NOMO-1 (cell line): Measurements from ENCODE around the gene GHDC.
"Not testable (repeated sequence)": the region's sequence is repeated elsewhere in the genome, so short reads cannot be mapped to it uniquely, and the experiment has no call there.

ENCODE experiments used
- DNase-seq, 2 experiments: peaks; one replicate each; lab custom pipeline; 2025; ENCODE audit not compliant: unreplicated experiment in 2 of 2; lab: John Stamatoyannopoulos, UW

The GHDC gene

GRCh38 chr17:42193969-42194899 is at the start of gene GHDC:
Gene GHDC, minus strand, starts transcription at chr17:42194494. Its CDS starts 913 bp downstream, at chr17:42193581.
- DNase-seq, result peak; percentile 84 to 94

- no peak for DNase-seq
These were observed 49.2 kb upstream of the GHDC start for GRCh38 chr17:42243493-42243982.

- DNase-seq, result no peak
These were observed 47.6 kb upstream of the GHDC start for GRCh38 chr17:42241871-42242270.

- not testable (repeated sequence) for DNase-seq
These were observed 46.6 kb upstream of the GHDC start for GRCh38 chr17:42240863-42241262.

GRCh38 chr17:42240201-42240600 is 45.9 kb upstream of the GHDC start:
- no peak for DNase-seq

- not testable (repeated sequence) for DNase-seq
These were observed 45.3 kb upstream of the GHDC start for GRCh38 chr17:42239576-42239975.

GRCh38 chr17:42236760-42237159 is 42.5 kb upstream of the GHDC start:
- no peak for DNase-seq

- peak in 1 of 2 experiments; percentile 49 for DNase-seq
These were observed 39.7 kb upstream of the GHDC start for GRCh38 chr17:42233994-42234393.

GRCh38 chr17:42233156-42233555 is 38.9 kb upstream of the GHDC start:
- DNase-seq, result no peak

- DNase-seq, result no peak
These were observed 35.9 kb upstream of the GHDC start for GRCh38 chr17:42230225-42230624.

GRCh38 chr17:42227849-42228700 is 33.8 kb upstream of the GHDC start:
- DNase-seq, result no peak

GRCh38 chr17:42225646-42226045 is 31.4 kb upstream of the GHDC start:
- DNase-seq, result peak in 1 of 2 experiments; percentile 3

GRCh38 chr17:42224651-42225050 is 30.4 kb upstream of the GHDC start:
- no peak for DNase-seq

- DNase-seq, result peak; percentile 53 to 62
These were observed 27.8 kb upstream of the GHDC start for GRCh38 chr17:42221886-42222745.

- DNase-seq, result not testable (repeated sequence)
These were observed 25.0 kb upstream of the GHDC start for GRCh38 chr17:42219280-42219679.

- no peak for DNase-seq
These were observed 19.9 kb upstream of the GHDC start for GRCh38 chr17:42214156-42214555.

GRCh38 chr17:42212382-42212781 is 18.1 kb upstream of the GHDC start:
- DNase-seq, result no peak

- DNase-seq, result not testable (repeated sequence)
These were observed 17.6 kb upstream of the GHDC start for GRCh38 chr17:42211921-42212341.

GRCh38 chr17:42210046-42210445 is 15.8 kb upstream of the GHDC start:
- no peak for DNase-seq

- peak; percentile 44 to 86 for DNase-seq
These were observed 11.9 kb upstream of the GHDC start for GRCh38 chr17:42206153-42206612.
